Stimulated activated CD4-positive, alpha-beta T cell treated with anti-CD3 and anti-CD28 coated beads, Interleukin-12 subunit alpha, Interleukin-12 subunit beta, amount 100 ng/mL, for 24 hours (primary cell): ENCODE measurements around the gene CDC5L.

Experiments
- DNase-seq, 2 experiments: peaks; one replicate each; pipeline ENCODE4 v3.0.0-alpha.2; 2020; ENCODE audit warnings: low read depth in 2 of 2

CDC5L gene

DNA sequence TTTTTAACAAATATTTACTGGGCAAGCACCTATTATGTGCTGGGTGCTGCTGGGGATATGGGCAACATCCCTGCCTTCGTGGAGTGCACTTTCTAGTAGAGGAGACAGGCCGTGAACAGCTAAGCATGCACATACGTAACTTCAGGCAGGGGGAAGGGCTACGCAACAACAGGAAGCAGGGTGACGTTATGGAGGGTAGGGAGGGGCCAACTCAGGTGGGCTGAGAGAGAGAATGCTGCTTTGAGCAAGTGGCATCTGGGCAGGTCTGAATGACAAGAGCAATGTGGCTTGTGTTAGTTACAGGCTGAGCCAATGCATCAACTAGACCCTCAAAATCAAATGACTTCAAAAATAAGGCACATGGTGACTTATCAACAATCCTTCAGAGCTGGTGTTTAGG, 112.1 kb downstream of the CDC5L start:
- DNase-seq: no peak
